GM08714 (cell line): ENCODE results near the gene FER.

Experiments
- H3K4me3 ChIP-seq: fragments of 200-500 bp; sonication (Bioruptor generic); 2 replicates; pipeline ENCODE4 v1.5.1; 2014; ENCODE audit warnings: mild to moderate bottlenecking, low read length, inconsistent platforms
- ZNF274 ChIP-seq: IDR thresholded peaks from 2 replicates; pipeline ENCODE4 v1.6.1; 2012; ENCODE audit warnings: mild to moderate bottlenecking, low read depth, low read length

Gene FER

DNA sequence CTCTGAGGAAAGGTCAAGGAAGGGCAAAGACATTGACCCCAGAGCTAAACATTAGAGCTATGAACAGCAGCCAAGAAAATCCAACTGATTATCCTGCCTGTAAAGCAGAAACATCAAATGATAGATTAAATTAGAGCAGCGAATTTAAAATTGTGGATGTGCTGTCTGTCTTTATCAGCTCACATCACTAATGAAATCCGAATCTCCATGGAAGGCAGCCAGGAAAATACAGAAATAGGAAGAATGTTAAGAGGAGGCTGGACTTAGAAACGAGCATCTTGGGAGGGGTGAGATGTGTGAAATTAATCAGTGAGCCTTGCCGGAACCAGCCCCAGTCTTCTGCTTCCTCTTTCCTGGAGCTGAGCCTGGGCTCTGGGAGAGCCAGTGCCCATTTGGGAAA is 471.1 kb downstream of the FER start:
- TF ChIP-seq ZNF274 = no peak

DNA sequence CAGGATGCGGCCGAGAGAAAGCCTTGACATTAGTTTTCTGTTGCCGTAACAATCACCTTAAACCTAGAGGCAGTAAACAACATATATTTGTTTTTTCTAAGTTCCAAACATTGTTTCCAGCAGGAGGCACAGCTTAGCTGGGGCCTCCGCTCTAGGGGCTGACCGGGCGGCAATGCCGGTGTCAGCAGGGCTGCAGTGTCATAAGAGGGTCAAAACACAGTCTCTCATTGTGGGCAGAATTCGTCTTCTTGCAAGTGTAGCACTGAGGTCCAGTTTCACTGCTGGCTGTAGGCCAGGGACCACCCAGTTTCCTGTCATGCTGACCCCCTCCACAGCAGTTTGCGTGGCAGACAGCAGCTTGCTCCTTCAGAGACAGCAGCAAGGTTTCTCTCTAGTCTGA is 475.8 kb downstream of the FER start:
- H3K4me3 ChIP-seq = no peak overlapping the region
- TF ChIP-seq ZNF274 = no peak

More for the DNA sequence above, 471.1 kb downstream of the FER start:
- no peak overlapping the region for H3K4me3 ChIP-seq

DNA sequence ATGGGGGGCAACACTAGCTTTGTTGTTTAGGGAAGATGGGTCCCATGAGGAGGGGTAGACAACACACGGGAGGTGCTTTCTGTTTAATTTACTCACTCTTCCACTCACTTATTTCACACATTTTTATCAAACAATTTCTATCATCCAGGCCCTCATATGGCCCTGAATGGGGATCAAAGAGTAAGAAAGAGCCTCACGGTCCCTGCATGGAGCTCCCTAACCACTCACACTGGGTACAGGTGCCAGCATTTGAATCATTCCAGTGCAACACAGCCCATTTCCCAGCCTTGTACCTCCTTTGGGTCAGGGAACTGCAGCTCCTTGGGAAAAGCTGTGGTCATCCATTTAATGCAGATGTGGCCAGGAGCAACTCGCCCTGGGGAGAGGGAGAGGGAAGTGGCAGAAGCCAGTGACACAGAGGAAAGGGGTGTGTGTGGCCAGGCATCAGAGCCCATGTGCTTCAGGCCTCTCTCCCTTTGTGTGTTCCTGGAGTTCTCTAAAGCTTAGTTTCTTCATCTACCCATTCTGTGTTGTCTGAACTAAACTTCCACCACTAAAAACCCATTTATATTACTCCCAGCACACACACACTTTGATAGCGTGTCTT is 476.7 kb downstream of the FER start:
- no peak for TF ChIP-seq ZNF274
- H3K4me3 ChIP-seq = no peak overlapping the region

DNA sequence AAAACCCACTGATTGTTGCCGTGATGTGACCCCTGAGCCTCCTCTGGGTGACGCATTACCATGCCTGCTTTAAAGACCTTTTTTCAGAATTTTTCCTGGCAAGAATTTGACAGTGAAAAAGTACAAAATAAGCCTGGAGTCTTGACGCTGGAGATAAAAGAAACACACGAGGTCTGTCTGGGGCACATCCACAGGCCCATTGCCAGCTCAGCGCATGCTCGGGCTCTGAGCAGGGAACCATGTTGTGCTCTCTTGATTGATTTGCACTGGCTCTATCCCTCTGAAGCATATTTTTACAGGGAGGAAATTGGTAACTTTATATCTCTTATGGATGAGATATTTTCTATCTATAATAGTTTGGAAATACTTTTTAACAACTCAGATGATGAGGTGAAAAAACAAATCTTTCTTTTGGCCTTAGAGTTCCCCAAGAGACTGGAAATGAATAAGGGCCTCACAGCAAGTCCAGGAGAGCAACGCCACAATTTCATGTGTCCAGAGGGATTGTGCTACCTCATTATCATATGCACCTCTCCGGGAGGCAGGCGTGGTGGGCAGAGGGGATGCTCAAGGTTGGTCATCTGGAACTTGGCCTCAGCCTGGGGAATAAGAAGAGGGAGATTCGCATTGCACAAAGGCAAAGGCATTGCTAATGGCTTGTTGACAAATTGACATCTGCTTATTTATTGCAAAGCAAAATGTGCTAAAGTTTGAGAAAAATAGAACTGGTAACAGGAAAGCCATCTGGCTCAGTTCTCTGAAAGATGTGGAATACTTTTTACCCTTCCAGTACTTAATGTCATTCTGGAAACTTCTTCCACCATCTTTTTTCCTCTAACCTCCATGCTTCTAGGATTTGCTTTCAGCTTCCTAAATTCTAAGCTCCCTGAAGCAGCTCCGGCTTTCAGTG is 478.3 kb downstream of the FER start:
- H3K4me3 ChIP-seq = no peak overlapping the region
- TF ChIP-seq ZNF274 = no peak

DNA sequence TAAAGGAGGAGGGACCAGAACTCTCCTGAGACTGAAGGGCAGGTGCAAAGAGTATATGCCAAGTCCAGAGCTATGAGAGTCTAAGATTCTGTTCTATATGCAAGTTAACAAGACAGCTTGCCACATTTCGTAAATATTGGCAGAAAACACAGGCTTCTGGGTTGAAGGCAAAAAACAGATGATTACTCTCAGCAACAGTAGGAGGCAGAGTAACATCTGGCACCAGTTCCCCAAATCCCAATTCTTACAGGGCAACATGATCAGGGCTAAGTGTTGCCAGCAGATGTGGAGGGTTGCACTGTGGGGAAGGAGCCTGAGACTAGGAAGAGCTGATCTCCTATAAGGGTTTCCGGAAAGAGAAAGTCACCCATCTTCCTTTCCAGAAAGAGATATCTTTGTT is 482.7 kb downstream of the FER start:
- no peak for TF ChIP-seq ZNF274
- H3K4me3 ChIP-seq = no peak overlapping the region

DNA sequence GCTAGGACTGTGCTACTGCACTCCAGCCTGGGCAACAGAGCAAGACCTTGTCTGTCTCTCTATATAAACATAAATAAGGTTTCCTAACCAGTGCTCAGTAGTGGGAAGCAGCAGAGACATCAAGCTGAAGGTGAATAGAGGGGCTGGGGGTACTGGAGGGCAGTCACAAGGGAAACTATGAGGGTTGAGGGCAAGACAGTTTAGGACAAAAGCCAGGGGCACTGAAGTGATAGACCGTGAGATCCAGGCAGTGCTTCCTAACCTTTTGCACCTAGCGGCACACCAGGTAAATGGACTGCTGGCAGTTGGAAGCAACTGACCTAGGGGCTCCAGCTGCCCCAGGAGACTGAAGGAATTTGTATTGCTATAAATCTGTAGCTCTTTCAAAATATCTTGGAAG is 483.6 kb downstream of the FER start:
- no peak for TF ChIP-seq ZNF274
- no peak overlapping the region for H3K4me3 ChIP-seq

DNA sequence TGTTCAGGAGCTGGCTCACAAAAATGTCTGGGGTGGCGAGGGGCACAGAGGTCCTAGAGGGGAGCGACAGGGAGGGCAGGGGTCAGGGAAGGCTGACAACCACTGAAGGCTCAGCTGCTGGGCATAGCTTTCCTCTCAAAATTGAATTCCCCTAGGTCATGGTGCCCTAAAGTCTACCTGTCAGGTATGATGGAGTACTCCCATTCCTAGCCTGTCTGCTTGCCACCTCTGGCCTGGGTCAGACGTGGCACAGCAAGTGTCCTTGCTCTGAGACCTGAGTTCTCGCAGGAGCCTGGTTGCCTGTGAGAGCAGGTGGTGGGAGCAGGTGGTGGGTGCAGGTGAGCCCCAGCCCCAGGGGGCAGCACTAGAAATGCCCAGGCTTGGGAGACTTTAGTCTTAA is 486.7 kb downstream of the FER start:
- H3K4me3 ChIP-seq = no peak overlapping the region
- no peak for TF ChIP-seq ZNF274

DNA sequence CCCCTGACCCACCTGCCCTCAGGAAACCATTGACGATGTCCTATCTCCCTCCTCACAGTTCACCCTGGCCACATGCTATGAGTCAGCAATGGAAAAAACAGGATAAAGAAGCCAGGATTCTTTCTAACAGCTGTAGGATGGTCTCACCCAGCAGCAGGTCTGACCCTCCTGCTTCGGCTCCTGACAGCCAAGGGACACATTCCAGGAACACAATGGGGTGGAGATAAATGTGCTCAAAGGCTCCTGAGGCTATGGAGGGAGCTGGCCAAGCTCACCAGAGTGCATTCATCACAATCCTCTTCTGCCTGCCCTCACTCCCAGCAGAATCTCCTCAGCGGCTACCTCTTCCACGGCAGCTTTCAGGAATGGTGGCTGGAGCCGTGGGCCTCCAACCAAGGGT is 491.8 kb downstream of the FER start:
- no peak overlapping the region for H3K4me3 ChIP-seq
- no peak for TF ChIP-seq ZNF274

DNA sequence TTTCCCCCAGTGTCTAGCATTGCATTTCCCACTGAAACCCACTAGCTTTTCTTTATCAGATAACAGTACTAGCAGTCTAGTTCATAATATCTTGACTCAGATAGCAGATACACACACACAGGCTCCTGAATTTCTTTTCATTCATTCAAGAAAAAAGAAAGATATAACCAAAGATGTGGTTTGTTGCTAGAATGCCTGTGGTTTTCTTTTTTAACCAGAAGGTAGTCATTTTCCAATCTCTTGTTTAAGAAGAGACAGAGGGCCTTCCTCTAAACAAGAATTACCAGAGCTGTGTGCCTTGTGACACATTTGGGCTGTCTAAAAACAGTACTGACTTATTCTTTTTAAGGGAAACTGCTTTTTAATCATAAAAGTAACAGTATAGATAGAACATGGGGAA is 494.8 kb downstream of the FER start:
- no peak for TF ChIP-seq ZNF274
- no peak overlapping the region for H3K4me3 ChIP-seq

DNA sequence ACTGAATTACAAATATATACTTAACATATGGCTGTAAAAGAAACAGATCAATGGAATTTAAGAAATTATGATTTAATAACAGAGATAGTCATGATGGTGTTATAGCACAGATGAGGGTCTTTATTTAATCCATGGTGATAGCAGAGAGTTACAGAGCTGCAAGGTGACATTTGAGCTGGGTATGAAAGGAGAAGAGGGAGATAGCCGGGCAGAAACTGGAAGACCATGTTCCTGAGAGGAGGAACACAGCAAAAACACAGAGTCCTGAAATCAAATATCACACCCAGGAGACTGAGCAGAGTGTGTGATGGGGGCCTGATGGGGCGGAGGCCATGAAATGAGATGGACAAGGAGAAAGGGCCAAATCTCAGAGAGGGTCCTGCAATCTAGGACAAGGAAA is 498.7 kb downstream of the FER start:
- no peak for TF ChIP-seq ZNF274
- H3K4me3 ChIP-seq = no peak overlapping the region
